ENCODE measurements around the gene NOS1.

The NOS1 gene

DNA sequence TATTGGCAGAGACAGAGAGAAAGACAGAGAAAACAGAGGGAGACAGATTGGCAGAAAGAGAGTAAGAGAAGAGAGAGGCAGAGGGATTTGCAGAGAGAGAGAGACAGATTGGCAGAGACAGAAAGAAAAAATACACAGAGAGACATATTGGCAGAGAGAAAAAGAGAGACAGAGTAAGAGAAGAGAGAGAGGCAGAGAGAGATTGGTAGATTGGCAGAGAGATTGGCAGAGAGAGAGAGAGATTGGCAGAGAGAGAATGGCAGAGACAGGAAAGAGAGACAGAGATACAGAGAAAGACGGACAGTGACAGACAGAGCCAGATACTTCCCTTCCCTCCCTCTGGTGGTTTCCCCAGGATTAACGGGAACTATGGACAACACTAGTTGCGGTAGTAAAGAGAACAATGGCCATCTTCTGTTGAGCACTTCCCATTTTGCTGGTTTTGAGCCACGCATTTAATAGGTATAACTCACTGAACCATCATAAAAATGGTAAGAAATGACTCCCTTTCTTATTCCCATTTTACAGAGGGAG, 2.6 kb upstream of the NOS1 start:
- DNase-seq (ENCODE audit: low read depth) = no peak

DNA sequence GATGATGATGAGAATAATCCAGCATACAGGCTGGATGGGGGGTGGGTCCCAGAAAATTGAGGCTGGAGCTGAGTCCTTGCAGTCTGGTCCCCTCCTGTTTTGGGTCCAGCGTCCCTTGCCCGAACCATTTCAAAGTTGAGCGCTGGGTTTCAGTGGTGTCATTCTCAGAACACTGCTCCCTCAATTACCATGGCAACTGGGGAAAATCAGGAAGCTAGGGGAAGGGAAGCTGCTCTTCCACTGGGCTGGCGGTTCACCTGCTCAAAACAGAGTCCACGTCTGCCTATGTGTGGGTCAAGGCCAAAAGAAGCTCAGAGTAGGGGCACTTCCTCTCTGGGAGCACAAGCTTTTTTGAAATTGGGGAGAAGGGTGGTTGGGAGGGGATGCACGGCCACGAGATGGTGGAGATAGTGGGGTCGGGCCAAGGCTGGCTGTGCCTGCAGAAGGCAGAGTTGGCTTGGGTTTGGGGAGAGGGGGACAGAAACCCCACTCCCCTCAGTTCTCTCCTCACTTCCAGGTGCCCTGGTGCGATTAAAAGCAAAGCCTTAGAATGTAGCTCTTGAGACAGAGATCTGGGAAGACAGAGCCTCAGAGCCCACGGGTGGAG, 1.7 kb upstream of the NOS1 start:
- no peak for DNase-seq (ENCODE audit: low read depth)

DNA sequence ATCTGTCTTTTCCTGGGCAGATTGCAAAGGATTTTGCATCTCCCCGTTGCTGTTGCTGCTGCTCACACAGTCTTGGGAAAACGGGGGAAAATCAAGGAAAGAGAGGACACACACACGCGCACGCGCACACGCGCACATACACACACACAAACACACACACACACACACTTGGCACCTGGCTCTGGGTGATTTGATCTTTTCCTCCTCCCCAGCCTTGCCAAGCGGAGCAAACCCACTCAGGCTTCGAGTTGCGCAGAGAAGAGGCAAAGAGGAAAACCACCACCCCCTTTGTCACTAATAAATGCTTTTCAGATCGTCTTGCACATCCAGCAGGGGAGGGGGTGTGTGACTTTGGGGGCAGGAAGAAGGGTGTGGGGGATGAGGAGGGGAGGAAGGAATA, 965 bp upstream of the NOS1 start:
- no peak for DNase-seq (ENCODE audit: low read depth)

DNA sequence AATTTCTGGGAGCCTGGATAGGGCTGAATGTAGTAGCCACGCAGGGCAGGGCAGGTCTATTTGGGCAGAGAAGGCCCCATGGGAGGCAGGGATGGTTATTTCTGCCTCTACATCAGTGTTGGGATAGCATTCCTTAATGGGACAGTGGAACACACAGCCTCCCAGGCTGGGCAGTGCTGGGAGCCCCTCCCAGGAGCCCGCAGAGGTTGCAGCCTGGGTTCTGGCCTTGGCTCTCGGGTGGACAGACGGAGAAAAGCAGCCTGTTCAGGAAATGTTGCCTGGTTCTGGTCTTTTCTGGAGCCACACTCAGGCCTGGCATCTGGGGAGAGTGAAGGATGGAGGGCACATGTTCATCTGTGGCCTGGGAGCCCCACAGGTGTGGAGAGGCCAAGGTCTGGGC, 479 bp upstream of the NOS1 start:
- no peak for DNase-seq (ENCODE audit: low read depth)

DNA sequence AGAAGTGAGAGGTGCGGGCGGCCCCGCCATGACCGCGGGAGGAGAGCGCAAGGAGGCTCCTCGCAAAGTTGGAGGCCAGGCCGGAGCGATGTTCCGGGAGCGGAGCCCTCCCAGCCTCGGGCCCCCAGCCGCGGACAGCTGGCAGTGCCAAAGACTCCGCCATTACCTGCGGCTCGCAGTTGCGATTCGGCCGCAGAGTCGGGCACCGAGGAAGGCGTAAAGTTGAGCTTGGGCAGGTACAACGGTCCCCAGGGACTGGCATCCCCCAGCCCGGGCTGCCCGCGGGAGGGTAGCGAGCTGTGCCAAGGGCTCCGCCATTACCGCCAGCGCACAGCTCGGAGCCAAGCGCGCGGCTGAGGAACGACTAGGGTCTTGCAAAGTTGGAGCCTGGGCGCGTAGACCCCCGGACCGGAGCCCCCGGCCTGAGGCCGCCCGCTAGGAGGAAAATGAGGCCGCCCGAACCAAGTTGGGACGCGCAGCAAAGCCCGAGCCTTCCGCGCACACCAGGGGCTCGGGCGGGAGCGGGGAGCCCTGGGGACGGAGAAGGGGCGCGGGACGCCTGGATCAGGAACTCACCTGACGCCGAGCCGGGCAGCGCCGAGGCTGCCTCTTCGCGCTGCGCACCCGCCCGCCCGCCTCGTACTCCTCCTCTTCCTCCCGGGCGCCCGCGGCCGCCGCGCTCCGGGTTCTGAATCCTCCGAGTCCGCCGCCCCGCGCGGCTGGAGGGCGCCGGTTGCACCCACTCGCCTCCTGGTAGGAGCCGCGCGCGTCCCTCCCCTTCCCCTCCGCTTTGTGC, 677 bp downstream of the NOS1 start:
- no peak for DNase-seq (ENCODE audit: low read depth)

DNA sequence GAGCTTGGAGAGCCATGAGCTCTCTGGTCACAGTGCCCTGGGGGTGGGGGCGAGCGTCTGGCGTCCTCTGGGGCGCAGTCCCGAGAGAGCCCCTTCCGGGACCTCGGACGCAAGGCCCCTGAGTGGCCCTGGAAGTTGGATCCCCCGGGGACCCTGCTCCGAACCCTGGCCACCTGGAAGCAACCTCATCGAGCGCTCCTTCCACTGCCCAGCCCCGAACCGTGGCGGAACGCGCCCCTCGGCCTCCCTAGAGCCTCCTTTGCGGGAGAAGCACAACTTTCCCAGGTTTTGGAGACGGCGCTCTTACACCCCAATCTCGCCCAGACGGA, 1.2 kb downstream of the NOS1 start:
- no peak for DNase-seq (ENCODE audit: low read depth)

DNA sequence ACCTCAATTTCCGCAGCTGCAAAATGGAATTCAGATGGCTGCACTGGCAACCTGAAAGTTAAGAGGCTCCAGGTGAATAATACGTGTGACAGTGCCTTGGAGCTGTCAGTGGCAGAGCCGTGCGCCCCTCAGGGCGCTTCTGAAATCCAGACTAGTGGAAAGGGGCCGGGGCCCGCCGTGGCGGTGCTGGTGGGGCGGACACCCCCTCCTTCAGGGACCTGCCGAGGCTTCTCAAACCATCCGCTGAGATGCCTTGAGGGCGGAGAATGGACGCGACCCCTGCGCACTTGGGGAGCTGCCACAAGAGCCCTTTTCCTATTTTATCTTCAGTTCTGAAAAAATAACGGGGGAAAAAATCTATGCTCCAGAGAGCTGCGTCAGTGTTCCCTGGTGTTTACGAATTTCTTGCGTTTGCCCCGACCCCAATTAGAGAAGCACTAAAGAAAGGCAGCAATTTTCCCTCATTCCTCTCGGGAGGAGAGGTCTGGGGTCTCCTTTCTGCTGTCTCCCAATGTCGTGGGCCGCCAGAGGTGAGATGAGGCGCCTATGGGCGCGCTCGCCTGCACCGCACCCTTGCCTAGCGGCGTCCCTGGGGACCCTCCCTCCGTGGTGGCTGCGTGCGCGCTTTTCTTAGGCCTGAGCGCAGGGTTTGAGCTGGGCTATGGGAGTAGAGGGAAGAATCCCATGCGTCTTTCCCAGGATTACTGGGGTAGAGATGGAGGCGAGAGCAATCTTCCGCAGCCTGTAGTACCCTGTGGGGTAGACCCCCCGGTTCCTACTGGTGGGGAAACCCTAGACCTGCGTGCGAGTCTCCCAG, 2.2 kb downstream of the NOS1 start:
- DNase-seq (ENCODE audit: low read depth) = no peak

DNA sequence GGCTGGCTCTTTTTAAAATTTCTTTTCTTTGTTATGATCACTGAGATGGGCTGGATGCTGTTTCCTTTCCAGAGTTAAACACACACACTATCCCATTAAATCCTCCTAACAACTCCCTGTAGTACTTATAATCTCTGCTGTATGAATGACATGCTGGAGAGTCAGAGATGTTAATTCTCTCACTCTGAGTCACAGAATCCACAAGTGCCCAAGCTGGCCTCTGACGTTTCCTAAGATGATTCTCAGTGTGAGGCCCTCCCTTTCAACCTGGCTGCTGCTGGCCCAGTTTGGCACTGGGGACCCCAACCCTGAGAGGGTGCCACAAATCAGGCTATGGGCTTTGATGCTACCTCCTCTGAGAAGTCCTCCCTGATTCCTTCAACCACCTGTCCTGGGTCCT, 5.4 kb downstream of the NOS1 start:
- DNase-seq (ENCODE audit: low read depth) = no peak

DNA sequence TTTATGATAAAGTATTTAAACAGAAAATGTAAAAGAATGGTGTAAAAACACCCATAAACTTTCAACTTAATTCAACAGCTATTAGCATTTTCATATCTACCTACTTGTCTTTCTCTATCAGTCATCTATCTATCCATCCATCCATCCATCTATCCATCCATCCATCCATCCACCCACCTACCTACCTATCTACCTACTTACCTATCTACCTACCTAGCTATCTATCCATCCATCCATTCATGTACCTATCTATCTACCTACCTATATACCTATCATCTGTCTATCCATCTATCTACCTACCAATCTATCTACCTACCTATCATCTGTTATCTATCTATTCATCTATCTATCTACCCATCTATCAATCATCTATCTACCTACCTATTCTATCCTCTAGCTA, 8.5 kb downstream of the NOS1 start:
- DNase-seq (ENCODE audit: low read depth) = no peak

DNA sequence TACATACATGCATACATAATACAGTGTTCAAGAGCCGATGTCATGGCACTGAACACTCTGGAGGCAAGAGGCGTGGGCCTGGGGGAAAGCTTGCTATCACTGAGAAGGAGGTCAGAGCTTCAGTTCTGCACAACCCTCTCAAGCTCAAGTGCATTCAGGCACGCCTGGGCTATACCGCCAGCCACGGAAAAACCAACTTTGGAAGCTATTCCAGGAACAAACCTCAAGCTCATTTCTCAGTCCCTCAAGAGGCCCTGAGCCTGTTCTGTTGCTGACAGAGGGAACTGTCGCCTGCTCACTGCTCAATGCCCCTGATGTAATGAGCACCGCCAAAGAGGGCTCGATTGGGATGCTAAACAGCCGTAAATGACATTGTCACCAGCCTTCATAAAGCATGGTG, 9.2 kb downstream of the NOS1 start:
- no peak for DNase-seq (ENCODE audit: low read depth)

DNA sequence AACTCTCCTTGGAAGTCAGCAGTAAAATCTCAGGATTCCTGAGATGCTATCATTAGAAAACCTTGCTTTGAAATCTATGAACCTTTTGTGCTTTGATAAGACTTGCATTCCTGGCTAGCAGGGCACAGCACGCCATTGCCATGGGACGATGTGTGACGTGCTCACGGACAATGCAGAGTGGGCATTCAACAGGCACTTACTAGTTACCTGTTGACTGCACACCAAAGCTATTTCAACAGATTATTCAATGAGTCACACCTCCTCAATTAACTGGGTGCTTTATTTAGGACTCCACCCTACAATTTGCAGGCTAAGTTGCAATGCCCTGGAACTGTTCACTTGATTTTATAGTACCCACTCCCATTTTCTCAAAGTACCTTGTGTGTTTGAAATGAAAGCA, 11.3 kb downstream of the NOS1 start:
- DNase-seq (ENCODE audit: low read depth) = no peak

DNA sequence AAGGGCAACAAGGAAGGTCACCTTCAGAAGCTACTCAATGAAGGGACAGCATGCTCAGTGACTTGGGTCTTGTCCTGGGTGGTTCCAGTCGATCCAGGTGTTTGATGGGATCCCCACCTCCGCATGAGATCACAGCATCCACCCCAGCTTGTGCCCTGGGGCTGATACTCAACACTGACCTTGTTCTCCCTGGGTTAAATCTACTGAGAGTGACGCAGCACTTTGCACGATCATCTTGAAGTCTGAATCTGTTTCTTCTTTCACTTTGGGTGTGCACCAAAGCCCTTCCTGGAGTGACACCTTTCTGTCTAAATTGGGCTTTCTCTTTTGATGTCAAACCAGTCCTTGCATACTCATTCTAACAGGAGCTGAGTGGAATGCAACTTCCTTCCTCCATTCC, 13.8 kb downstream of the NOS1 start:
- no peak for DNase-seq (ENCODE audit: low read depth)

DNA sequence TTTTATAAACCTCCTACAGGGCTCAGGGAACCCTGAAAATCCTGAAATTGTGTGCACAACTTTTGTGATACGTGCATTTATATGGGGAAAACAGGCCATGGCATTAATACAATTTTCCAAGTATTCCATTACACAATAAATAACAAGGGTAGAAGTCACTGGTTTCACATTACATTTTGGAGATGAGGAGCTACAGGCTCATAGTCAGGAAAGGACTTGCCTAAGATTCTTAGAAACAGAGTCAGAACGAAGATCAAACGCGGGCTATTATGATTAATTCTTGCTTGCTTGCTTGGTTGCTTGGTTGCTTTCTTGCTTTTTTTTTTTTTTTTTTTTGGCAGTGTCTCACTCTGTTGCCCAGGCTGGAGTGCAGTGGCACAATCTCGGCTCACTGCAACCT, 16.7 kb downstream of the NOS1 start:
- DNase-seq (ENCODE audit: low read depth) = no peak

DNA sequence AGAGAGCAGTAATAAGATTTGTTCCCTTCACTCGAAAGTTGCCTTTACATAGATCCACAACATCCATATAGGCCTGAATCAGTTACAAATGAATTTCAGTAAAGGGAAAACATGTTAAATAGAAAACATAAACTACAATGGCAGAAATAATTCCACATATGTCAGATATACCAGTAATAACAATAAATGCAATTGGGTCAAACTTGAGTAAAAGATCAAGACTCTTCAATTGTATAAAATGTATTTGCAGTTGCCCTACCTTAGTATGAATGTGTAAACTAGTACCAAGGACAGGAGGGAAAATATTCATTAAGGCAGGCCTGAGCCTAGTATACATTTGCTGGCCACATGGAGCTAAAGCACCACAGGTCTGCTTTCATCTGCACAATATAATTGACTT, 17.6 kb downstream of the NOS1 start:
- no peak for DNase-seq (ENCODE audit: low read depth)

DNA sequence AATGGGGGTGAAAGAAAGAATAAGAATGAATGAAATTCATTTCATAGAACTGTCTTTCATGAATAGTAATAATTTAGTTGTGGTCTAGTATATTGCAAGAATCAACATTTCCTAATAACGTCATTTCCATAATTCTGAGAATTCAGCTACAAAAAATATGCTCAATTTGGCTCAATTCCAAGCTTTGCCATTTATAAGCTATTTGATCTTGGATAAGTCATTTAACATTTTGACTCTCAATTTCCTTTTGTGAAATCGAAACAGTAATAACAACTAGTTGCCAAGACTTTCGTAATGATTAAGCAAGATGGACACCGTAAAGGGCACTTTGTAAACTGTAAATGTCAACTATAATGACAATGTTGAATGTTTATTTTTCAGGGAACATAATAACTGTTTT, 18.1 kb downstream of the NOS1 start:
- no peak for DNase-seq (ENCODE audit: low read depth)

DNA sequence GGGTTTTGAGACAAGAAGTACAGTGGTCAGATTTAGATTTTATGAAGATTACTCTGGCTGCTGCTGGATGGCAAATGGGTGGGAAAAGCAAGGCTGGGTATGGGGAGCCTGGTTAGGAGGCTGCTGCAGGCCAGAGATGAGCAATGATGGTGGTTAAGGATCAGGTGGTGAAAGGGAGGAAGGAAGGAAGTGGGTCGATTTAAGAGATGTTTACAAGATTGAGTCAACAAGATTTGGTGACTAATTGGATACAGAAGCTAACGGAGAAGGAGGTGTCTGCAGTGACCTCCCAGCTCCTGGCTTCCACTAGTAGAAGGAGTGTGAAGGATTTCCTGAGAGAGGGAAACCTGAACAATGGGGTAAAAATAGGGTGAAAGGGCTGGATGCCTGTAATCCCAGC, 18.7 kb downstream of the NOS1 start:
- no peak for DNase-seq (ENCODE audit: low read depth)

DNA sequence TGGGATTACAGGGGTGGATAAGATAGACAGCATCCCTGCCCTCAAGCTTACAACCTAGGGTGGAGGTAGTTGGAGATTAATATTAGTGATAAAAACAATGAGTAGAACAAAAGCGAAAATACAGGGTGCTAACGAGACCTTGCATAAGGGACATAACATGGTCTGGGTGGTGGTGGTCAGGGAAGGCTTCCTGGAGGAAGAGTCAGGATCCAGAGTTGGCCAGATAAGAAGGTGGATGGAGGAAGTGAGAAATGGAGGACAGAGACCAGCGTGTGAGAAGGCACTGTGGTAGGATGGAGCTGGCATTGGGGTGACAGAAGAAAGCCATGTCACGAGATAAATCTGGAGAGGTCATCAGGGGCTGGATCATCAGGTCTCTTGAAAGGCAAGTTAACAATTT, 19.2 kb downstream of the NOS1 start:
- DNase-seq (ENCODE audit: low read depth) = no peak

DNA sequence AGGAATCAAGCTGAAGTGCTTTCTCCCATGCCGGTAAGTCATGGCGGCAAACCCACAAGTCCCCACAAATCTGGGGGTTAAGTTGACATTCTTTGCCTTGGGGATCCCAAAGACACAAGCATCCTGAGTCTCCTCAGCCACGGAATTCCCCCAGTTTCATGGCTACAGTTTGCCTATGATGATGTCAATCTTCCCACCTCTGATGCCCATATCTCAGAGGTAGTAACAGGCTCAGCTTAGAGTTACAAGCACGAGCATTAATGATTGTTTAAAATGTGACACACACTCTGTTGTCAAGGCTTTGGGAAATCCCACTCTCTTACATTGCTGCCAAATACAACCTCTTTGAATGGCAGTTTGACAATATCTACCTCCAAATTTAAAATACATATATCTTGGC, 22.3 kb downstream of the NOS1 start:
- DNase-seq (ENCODE audit: low read depth) = no peak

DNA sequence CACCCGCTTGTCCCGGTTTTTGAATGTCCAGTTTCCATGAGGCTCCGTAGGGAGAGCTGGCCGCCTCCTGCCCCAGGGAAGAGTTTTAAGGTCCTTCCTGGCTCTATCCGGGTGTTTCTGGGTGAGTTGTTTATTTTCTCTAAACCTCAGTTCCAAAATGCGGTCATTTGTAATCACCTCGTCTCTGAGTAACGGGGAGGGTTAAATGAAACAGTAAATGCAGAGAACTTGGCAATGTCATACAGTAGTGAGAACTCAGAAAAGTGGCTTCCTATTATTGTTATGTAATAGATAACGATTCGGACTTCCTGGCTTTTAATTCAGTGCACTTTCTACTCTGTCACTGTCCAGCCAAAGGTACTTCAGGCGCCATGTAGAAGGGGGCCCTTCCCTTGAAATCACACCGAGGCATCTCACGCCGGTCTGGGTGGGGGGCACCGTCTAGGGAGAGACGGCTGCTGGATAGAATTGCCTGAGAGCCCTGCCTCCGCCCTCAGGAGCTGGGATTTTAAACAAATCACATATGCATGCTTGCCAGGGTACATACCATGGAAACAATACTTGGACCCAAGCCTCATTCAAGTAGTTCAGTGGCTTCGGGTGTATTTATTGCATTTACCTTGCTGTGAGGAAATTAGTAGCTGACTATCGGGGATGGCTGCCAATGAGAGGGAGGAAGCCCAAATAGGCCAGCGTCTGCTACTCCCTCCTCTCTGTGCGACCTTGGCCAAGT, 26.4 kb downstream of the NOS1 start:
- no peak for DNase-seq (ENCODE audit: low read depth)

DNA sequence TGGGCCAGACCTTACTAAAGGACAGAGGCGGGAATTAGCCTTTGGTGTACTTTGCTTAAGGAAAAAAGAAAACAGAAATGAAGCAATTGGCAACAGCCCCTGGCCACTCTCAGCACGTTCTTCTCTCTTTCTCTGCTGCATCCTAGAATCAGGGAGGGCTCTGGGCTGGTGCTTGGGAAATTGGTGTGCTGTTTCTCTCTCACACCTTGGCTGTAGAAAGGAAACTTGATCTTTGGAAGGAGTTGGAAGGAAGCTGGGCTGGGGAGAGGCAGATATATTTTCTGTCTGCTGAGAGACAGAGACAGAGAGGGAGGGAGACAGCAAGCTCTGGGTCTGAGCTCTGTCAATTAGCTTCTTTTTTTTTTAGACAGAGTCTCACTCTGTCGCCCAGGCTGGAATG, 27.4 kb downstream of the NOS1 start:
- DNase-seq (ENCODE audit: low read depth) = no peak

DNA sequence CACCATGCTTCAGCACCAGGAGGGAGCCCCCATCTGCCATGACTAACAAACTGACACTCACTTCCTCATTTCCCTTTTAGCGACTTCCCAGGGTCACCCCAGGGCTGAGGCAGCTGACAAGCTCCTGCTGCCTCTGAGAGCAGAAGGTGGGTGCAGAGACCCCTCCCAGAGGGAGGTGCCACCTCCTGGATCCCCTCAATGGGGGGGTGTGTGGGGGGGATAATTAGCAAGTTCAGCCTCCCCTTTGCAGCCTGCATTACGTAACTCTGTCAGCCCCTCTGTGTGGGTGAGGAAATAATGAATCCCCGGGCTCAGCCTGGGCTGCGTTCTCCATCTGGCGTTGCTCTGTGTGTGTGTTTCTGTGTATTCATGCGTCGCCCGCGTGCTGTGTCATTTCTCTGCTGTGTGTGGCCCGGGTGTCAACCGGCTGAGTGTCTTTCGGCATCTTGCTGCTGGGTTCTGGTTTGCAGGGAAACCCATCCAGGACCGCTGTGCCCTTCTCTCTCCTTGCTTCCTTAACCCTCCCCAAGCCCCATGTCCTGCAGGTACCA, 28.0 kb downstream of the NOS1 start:
- DNase-seq (ENCODE audit: low read depth) = no peak

DNA sequence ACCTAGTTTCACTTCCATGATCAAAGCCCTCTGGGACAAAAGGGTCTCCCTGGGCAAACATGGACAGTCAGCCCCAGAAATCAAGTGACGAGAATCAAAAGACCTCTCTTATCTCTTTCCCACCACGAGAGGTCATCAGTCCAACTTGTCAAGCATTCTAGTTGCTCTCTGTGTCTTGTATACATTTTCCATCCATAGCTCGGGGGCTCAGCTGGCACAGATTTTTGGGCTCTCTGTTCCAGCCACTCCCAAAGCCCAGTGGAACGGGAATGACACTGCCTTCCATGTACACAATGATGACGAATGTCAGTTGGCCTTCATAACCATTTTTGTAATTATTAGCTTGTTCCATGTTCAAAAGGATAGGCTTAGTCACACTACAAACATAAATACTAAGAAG, 29.7 kb downstream of the NOS1 start:
- no peak for DNase-seq (ENCODE audit: low read depth)

Measured in stimulated activated CD8-positive, alpha-beta memory T cell treated with anti-CD3 and anti-CD28 coated beads, Interleukin-12 subunit alpha, Interleukin-12 subunit beta, amount 100 ng/mL, for 4 hours (primary cell).